GDM1 (cell line): Measurements from ENCODE around the gene LDHB.
"Not testable (repeated sequence)": the region's sequence is repeated elsewhere in the genome, so short reads cannot be mapped to it uniquely, and the experiment has no call there.

Experiments used
- DNase-seq: peaks from one replicate; lab custom pipeline; 2025; lab: John Stamatoyannopoulos, UW

LDHB gene

GRCh38 chr12:21657326-21658077 is at the start of gene LDHB:
Gene LDHB (minus strand): TSS chr12:21657842. CDS start chr12:21654671, 3,171 bp downstream.
- peak; percentile 81 for DNase-seq

GRCh38 chr12:21704847-21705246 is 47.2 kb upstream of the LDHB start:
- no peak for DNase-seq

- DNase-seq, result no peak
Observed at GRCh38 chr12:21699851-21700250, 42.2 kb upstream of the LDHB start.

GRCh38 chr12:21697904-21698630 is 40.4 kb upstream of the LDHB start:
- no peak for DNase-seq

- no peak for DNase-seq
Observed at GRCh38 chr12:21696625-21697024, 39.0 kb upstream of the LDHB start.

GRCh38 chr12:21695986-21696385 is 38.3 kb upstream of the LDHB start:
- no peak for DNase-seq

- DNase-seq, result no peak
Observed at GRCh38 chr12:21694660-21695059, 37.0 kb upstream of the LDHB start.

GRCh38 chr12:21691515-21691914 is 33.9 kb upstream of the LDHB start:
- DNase-seq, result no peak

GRCh38 chr12:21690704-21691368 is 33.2 kb upstream of the LDHB start:
- DNase-seq, result no peak

- no peak for DNase-seq
Observed at GRCh38 chr12:21683115-21683514, 25.5 kb upstream of the LDHB start.

GRCh38 chr12:21678959-21679358 is 21.3 kb upstream of the LDHB start:
- DNase-seq, result no peak

GRCh38 chr12:21677622-21678277 is 20.1 kb upstream of the LDHB start:
- DNase-seq, result no peak

- no peak for DNase-seq
Observed at GRCh38 chr12:21677204-21677603, 19.6 kb upstream of the LDHB start.

- no peak for DNase-seq
Observed at GRCh38 chr12:21676776-21677175, 19.1 kb upstream of the LDHB start.

- DNase-seq, result no peak
Observed at GRCh38 chr12:21675641-21676040, 18.0 kb upstream of the LDHB start.

GRCh38 chr12:21675096-21675495 is 17.5 kb upstream of the LDHB start:
- no peak for DNase-seq

- not testable (repeated sequence) for DNase-seq
Observed at GRCh38 chr12:21673830-21674552, 16.3 kb upstream of the LDHB start.

- no peak for DNase-seq
Observed at GRCh38 chr12:21672146-21672545, 14.5 kb upstream of the LDHB start.

GRCh38 chr12:21666722-21667121 is 9.1 kb upstream of the LDHB start:
- DNase-seq, result no peak

- no peak for DNase-seq
Observed at GRCh38 chr12:21665816-21666215, 8.2 kb upstream of the LDHB start.

- no peak for DNase-seq
Observed at GRCh38 chr12:21662122-21662792, 4.6 kb upstream of the LDHB start.
